Measurements from ENCODE around the gene APOB. TPM values are rescaled to one million over a fixed set of nuclear protein-coding genes. Genes with fewer than 3 reads are reported as not detected.

APOB gene
- total RNA-seq, 1 experiment from 2014 or later: not detected

GRCh38 chr2:21055879-21056790 is 12.3 kb upstream of the APOB start:
- no peak overlapping the region for H3K4me3 ChIP-seq (ENCODE audit: low read length)
- DNase-seq: no peak
- no peaks in the 10 kb centered on the region for H3K4me1 ChIP-seq (ENCODE audit: insufficient read depth, low read length)
- ChIA-PET CTCF (no interaction called here), POLR2A (ENCODE audit: unreplicated experiment) (no interaction called here)
- no peaks in the 10 kb centered on the region for H4K20me1 ChIP-seq (ENCODE audit: low read length)
- no peak for ATAC-seq
- H3K4me2 ChIP-seq (ENCODE audit: low read length): no peak overlapping the region
- no peaks in the 10 kb centered on the region for H3K9me3 ChIP-seq (ENCODE audit: low read length)
- no peaks in the 10 kb centered on the region for H3K36me3 ChIP-seq (ENCODE audit: low read depth, low read length)
- intact Hi-C loops (cut with micrococcal nuclease): no loop called here
- H2AFZ ChIP-seq (ENCODE audit: low read length): no peak overlapping the region
- H3K9me2 ChIP-seq (replicated peaks; ENCODE audit: low read length): no peaks in the 10 kb centered on the region
- no peak overlapping the region for H3K27ac ChIP-seq (ENCODE audit: low read length)
- no peak overlapping the region for H3K9ac ChIP-seq (ENCODE audit: low read length)
- TF ChIP-seq EZH2 (IDR thresholded peaks at IDR 0.05; ENCODE audit: low read length, unreplicated experiment) (no peak), CTCF (conservative IDR thresholded peaks at IDR 0.05; ENCODE audit: low read depth, low read length) (no peak), EZH2phosphoT487 (IDR thresholded peaks at IDR 0.05; ENCODE audit: borderline replicate concordance, low read length) (no peak)
- BruUV-seq (replicated peaks): no TSS peak
- H3F3A ChIP-seq (ENCODE audit: low read length, unreplicated experiment): no peaks in the 10 kb centered on the region
- H3K79me2 ChIP-seq (ENCODE audit: low read length): no peaks in the 10 kb centered on the region
- H3K27me3 ChIP-seq (ENCODE audit: low read length): peaks cover 3% of the 10 kb centered on the region

DNA sequence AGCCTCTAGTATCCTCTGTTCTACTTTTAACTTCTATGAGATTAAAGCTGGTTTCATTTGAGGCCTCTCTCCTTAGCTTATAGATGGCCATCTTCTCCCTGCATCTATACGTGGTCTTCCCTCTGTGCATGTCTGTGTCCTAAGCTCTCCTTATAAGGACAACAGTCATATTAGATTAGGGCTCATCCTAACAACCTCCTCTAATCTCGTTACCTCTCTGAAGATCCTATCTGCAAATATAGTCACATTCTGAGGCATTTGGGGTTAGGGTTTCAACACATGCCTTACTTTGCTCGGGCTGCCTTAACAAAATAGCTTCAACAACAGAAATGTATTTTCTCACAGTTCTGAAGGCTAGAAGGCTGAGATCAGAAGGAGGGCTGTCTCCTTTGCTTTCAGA is 11.6 kb upstream of the APOB start:
- Histone ChIP-seq H3K4me1 (ENCODE audit: insufficient read depth, low read length) (no peaks in the 10 kb centered on the region), H3F3A (ENCODE audit: low read length, unreplicated experiment) (no peaks in the 10 kb centered on the region), H3K27ac (ENCODE audit: low read length) (no peak overlapping the region), H4K20me1 (ENCODE audit: low read length) (no peaks in the 10 kb centered on the region), H3K36me3 (ENCODE audit: low read depth, low read length) (no peaks in the 10 kb centered on the region), H3K79me2 (ENCODE audit: low read length) (no peaks in the 10 kb centered on the region), H3K4me3 (ENCODE audit: low read length) (no peak overlapping the region), H3K9ac (ENCODE audit: low read length) (no peak overlapping the region), H3K9me2 (replicated peaks; ENCODE audit: low read length) (no peaks in the 10 kb centered on the region), H3K9me3 (ENCODE audit: low read length) (no peaks in the 10 kb centered on the region), H3K27me3 (ENCODE audit: low read length) (peaks cover 3% of the 10 kb centered on the region), H3K4me2 (ENCODE audit: low read length) (no peak overlapping the region), H2AFZ (ENCODE audit: low read length) (no peak overlapping the region)
- intact Hi-C loops (cut with micrococcal nuclease): no loop called here
- no peak for DNase-seq
- POLR2A ChIA-PET (ENCODE audit: unreplicated experiment): no interaction called here
- no peak for ATAC-seq
- CTCF ChIA-PET: no interaction called here
- TF ChIP-seq EZH2phosphoT487 (IDR thresholded peaks at IDR 0.05; ENCODE audit: borderline replicate concordance, low read length) (no peak), CTCF (conservative IDR thresholded peaks at IDR 0.05; ENCODE audit: low read depth, low read length) (no peak), EZH2 (IDR thresholded peaks at IDR 0.05; ENCODE audit: low read length, unreplicated experiment) (no peak)
- no TSS peak for BruUV-seq (replicated peaks)

DNA sequence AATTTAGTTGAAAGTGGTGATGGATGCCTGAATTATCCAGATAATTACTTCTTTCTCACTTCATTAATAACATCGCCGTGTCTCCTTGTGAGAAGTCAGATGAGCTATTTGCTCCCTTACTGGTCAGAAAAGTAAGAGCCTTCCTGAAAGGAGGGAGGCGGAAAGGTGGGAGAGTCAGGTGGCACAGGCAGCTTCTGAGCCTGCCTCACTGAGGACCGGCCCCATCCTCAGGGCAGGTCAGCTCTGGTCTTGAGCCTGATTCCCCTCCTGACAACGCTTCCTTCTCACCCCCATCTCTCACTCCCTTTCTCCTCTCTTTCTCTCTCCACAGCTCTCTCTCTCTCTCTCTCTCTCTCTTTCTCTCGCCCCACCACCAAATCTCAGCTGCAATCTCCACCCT is 10.1 kb upstream of the APOB start:
- intact Hi-C loops (cut with micrococcal nuclease): no loop called here
- H4K20me1 ChIP-seq (ENCODE audit: low read length): no peaks in the 10 kb centered on the region
- H2AFZ ChIP-seq (ENCODE audit: low read length): no peak overlapping the region
- no peaks in the 10 kb centered on the region for H3K36me3 ChIP-seq (ENCODE audit: low read depth, low read length)
- no peaks in the 10 kb centered on the region for H3K4me1 ChIP-seq (ENCODE audit: insufficient read depth, low read length)
- peaks cover 3% of the 10 kb centered on the region for H3K27me3 ChIP-seq (ENCODE audit: low read length)
- H3K9me3 ChIP-seq (ENCODE audit: low read length): no peaks in the 10 kb centered on the region
- no TSS peak for BruUV-seq (replicated peaks)
- no peaks in the 10 kb centered on the region for H3K9me2 ChIP-seq (replicated peaks; ENCODE audit: low read length)
- H3K4me2 ChIP-seq (ENCODE audit: low read length): no peak overlapping the region
- H3K4me3 ChIP-seq (ENCODE audit: low read length): no peak overlapping the region
- H3K79me2 ChIP-seq (ENCODE audit: low read length): no peaks in the 10 kb centered on the region
- H3K27ac ChIP-seq (ENCODE audit: low read length): no peak overlapping the region
- TF ChIP-seq EZH2 (IDR thresholded peaks at IDR 0.05; ENCODE audit: low read length, unreplicated experiment) (no peak), EZH2phosphoT487 (IDR thresholded peaks at IDR 0.05; ENCODE audit: borderline replicate concordance, low read length) (no peak), CTCF (conservative IDR thresholded peaks at IDR 0.05; ENCODE audit: low read depth, low read length) (no peak)
- no peaks in the 10 kb centered on the region for H3F3A ChIP-seq (ENCODE audit: low read length, unreplicated experiment)
- DNase-seq: no peak
- H3K9ac ChIP-seq (ENCODE audit: low read length): no peak overlapping the region
- POLR2A ChIA-PET (ENCODE audit: unreplicated experiment): no interaction called here
- ATAC-seq: no peak
- CTCF ChIA-PET: no interaction called here

All from PC-3 (cell line).